PC-3 (cell line): ENCODE measurements around the gene TMEM132D.

ENCODE experiments used
- EZH2 ChIP-seq: fragments of 300-600 bp; sonication (generic); IDR thresholded peaks from one replicate; pipeline ENCODE4 v1.6.1; 2017; ENCODE audit warnings: antibody characterized with exemption, mild to moderate bottlenecking, low read length; ENCODE audit not compliant: unreplicated experiment
- EZH2phosphoT487 ChIP-seq: fragments of 300-600 bp; sonication (generic); IDR thresholded peaks from 2 replicates; pipeline ENCODE4 v1.6.1; 2018; ENCODE audit warnings: mild to moderate bottlenecking, antibody characterized with exemption, low read length, borderline replicate concordance
- TF ChIP-seq, protein P1 (sequence below): fragments of 300-600 bp; sonication (generic); conservative IDR thresholded peaks from 2 replicates; pipeline ENCODE4 v1.5.1; 2017; ENCODE audit warnings: antibody characterized with exemption, low read depth, mild to moderate bottlenecking, low read length

DNA sequence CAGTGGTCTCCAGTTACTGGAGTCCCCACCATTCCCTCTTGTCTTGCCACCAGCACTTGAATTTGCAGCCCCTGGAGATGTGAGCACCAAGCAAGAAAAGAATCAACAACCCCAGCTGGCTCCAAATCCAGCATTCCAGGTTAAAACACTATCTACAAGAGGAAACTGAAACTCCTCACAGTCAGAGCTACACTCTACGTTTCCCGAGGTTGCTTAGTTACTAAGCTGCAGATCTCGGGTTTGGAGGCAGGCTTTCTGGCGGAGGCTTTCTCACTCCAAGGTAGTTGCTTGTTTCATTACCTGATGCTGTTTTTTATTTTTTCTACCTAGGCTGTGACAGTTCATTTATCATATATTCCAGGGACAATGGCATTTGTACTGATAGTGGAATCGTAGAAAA is 802.4 kb downstream of the TMEM132D start:
- TF ChIP-seq, protein P1, sequence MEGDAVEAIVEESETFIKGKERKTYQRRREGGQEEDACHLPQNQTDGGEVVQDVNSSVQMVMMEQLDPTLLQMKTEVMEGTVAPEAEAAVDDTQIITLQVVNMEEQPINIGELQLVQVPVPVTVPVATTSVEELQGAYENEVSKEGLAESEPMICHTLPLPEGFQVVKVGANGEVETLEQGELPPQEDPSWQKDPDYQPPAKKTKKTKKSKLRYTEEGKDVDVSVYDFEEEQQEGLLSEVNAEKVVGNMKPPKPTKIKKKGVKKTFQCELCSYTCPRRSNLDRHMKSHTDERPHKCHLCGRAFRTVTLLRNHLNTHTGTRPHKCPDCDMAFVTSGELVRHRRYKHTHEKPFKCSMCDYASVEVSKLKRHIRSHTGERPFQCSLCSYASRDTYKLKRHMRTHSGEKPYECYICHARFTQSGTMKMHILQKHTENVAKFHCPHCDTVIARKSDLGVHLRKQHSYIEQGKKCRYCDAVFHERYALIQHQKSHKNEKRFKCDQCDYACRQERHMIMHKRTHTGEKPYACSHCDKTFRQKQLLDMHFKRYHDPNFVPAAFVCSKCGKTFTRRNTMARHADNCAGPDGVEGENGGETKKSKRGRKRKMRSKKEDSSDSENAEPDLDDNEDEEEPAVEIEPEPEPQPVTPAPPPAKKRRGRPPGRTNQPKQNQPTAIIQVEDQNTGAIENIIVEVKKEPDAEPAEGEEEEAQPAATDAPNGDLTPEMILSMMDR = no peak
- no peak for TF ChIP-seq EZH2phosphoT487
- TF ChIP-seq EZH2 = no peak
